UCSD-AML1 (cell line): ENCODE measurements around the gene VPS29.

ENCODE experiments used
- DNase-seq: peaks from one replicate; lab custom pipeline; 2025; ENCODE audit not compliant: unreplicated experiment; lab: John Stamatoyannopoulos, UW

The VPS29 gene

DNA sequence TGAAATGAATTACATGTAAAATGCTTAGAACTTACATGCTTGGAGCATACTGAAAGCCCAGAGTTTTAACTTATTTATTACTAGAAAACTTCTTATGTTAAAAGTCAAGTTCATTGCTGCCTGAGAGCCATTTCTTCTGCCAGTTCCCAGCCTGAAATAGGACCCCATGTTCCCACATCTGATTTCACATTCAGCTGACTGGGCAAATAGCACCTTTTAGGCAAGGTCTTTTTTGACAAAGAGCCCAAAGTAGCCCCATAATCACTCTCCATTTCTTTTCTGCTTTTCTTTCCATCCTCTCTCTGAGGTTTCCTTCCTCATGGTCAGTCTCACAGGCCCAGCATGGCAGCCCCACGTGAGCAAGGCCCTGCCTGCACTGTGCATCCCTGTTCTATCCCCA, 50.6 kb downstream of the VPS29 start:
- DNase-seq, result no peak

DNA sequence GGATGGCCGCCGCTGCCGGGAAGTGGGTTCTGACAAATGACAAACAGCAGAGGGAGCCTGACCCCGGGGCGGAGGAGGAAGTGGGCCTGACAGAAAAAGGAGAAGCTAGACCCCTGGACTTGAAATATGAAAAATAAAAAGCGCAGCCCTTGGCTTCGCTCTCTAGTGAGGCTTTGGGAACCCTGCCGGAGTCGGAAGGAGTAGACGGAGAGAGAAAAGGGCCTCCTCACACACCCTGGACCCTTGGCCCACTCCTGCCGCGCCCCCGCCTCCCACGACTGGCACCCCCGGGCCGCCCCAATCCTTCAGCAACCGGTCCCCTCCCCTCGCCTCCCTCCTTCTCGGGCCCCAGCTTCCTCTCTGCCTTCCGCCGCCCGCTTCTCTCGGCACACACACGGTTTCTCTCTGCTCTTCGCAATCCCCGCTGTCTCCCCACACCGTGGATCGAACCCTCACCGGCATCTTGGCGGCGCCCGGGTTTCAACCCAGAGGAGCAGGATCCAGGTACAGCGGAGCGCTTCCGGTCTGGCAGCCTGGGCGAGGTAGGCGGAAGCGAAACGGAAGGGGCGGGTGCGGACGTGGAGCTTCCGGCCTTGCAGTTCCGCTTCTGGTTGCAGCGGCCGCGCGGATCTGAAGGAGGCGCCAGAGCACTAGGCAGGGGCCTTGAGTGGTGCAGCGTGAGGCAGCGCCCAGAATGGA, 52.0 kb downstream of the VPS29 start, which contains the start of gene ARPC3:
ARPC3 (minus strand) TSS at position 539 of the 699 bp plus-strand sequence; CDS start at position 462, 77 bp downstream.
- peak; percentile 97 for DNase-seq

DNA sequence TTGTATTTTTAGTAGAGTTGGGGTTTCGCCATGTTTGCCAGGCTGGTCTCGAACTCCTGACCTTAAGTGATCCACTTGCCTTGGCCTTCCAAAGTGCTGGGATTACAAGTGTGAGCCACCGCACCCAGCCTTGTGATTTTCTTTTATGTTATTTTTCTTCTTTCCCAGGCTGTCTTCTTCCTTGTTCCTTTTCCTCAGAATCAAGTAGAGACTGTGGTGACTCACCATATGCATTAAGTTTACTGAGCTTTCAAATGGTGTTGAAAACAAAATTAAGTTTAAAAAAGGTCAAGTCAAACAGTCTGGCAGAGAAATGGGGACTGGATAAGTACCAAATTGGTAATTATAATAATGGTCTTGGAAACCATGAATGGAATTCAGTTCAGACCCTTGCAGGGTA, 57.5 kb downstream of the VPS29 start:
- no peak for DNase-seq
